AG08396 (cell line): Measurements from ENCODE around the gene EIF6.
"Not testable (repeated sequence)": the region's sequence is repeated elsewhere in the genome, so short reads cannot be mapped to it uniquely, and the experiment has no call there.

Experiments
- DNase-seq: peaks from one replicate; pipeline ENCODE4 v3.0.0; 2012; ENCODE audit warnings: low spot score, mixed read lengths

The EIF6 gene

GRCh38 chr20:35284267-35284991, at the start of gene EIF6:
EIF6 (minus strand) TSS chr20:35284772; CDS start chr20:35284487, 285 bp downstream.
- DNase-seq: peak; percentile 92

GRCh38 chr20:35333606-35334005, 49.0 kb upstream of the EIF6 start:
- DNase-seq: no peak

GRCh38 chr20:35332540-35333200, 48.1 kb upstream of the EIF6 start:
- DNase-seq: no peak

GRCh38 chr20:35329435-35330139, 45.0 kb upstream of the EIF6 start:
- no peak for DNase-seq

GRCh38 chr20:35328689-35329088, 44.1 kb upstream of the EIF6 start:
- no peak for DNase-seq

- DNase-seq: no peak
These were observed 43.6 kb upstream of the EIF6 start for GRCh38 chr20:35328095-35328685.

GRCh38 chr20:35327074-35327976, 42.8 kb upstream of the EIF6 start:
- no peak for DNase-seq

- no peak for DNase-seq
These were observed 42.1 kb upstream of the EIF6 start for GRCh38 chr20:35326740-35327073.

- DNase-seq: no peak
These were observed 41.6 kb upstream of the EIF6 start for GRCh38 chr20:35326021-35326739.

- no peak for DNase-seq
These were observed 40.8 kb upstream of the EIF6 start for GRCh38 chr20:35325401-35325800.

GRCh38 chr20:35320396-35321126, 36.0 kb upstream of the EIF6 start:
- DNase-seq: peak; percentile 49

- no peak for DNase-seq
These were observed 35.3 kb upstream of the EIF6 start for GRCh38 chr20:35319871-35320197.

GRCh38 chr20:35319192-35319870, 34.8 kb upstream of the EIF6 start:
- DNase-seq: peak; percentile 47

GRCh38 chr20:35318502-35319157, 34.1 kb upstream of the EIF6 start:
- no peak for DNase-seq

GRCh38 chr20:35317416-35318210, 33.0 kb upstream of the EIF6 start:
- DNase-seq: no peak

- no peak for DNase-seq
These were observed 31.5 kb upstream of the EIF6 start for GRCh38 chr20:35316086-35316485.

GRCh38 chr20:35315632-35316020, 31.1 kb upstream of the EIF6 start:
- not testable (repeated sequence) for DNase-seq

- no peak for DNase-seq
These were observed 30.5 kb upstream of the EIF6 start for GRCh38 chr20:35314816-35315631.
